ENCODE data around the gene NACC2.

- TF ChIP-seq EZH2 (IDR thresholded peaks at IDR 0.05; ENCODE audit: low read length, missing control alignments) (no peak), CTCF (conservative IDR thresholded peaks at IDR 0.05 in 1 of 2, IDR thresholded peaks at IDR 0.05 in 1 of 2; ENCODE audit: low read depth in 1 of 2, low read length in 2 of 2) (no peak)
Measured at GRCh38 chr9:136010615-136011361, 84.3 kb downstream of the NACC2 start.

Measured in fibroblast of lung (primary cell).